GM18505 (cell line): ENCODE results near the gene ADIG.
"Not testable (repeated sequence)": the region's sequence is repeated elsewhere in the genome, so short reads cannot be mapped to it uniquely, and the experiment has no call there.

ENCODE experiments used
- ATAC-seq: cut with Tn5 transposase; IDR thresholded peaks from one replicate; pipeline ENCODE4 v1.9.1; 2021; ENCODE audit not compliant: unreplicated experiment
- POLR2A ChIP-seq: IDR thresholded peaks from 4 replicates; pipeline ENCODE4 v1.6.1; 2011; ENCODE audit warnings: borderline replicate concordance; ENCODE audit not compliant: insufficient read depth, insufficient read length; ENCODE audit errors: extremely low read depth

ADIG gene

GRCh38 chr20:38584099-38584763, 3.2 kb downstream of the ADIG start:
- no peak for ATAC-seq
- TF ChIP-seq POLR2A: no peak

- ATAC-seq: no peak
- TF ChIP-seq POLR2A: no peak
These were observed 4.6 kb downstream of the ADIG start for GRCh38 chr20:38585404-38586180.

GRCh38 chr20:38586181-38586525, 5.2 kb downstream of the ADIG start:
- no peak for ATAC-seq
- TF ChIP-seq POLR2A: no peak

GRCh38 chr20:38588303-38588702, 7.3 kb downstream of the ADIG start:
- no peak for ATAC-seq
- TF ChIP-seq POLR2A: no peak

- ATAC-seq: no peak
- TF ChIP-seq POLR2A: no peak
These were observed 8.4 kb downstream of the ADIG start for GRCh38 chr20:38589351-38589750.

- no peak for ATAC-seq
- TF ChIP-seq POLR2A: no peak
These were observed 9.1 kb downstream of the ADIG start for GRCh38 chr20:38589967-38590675.

DNA sequence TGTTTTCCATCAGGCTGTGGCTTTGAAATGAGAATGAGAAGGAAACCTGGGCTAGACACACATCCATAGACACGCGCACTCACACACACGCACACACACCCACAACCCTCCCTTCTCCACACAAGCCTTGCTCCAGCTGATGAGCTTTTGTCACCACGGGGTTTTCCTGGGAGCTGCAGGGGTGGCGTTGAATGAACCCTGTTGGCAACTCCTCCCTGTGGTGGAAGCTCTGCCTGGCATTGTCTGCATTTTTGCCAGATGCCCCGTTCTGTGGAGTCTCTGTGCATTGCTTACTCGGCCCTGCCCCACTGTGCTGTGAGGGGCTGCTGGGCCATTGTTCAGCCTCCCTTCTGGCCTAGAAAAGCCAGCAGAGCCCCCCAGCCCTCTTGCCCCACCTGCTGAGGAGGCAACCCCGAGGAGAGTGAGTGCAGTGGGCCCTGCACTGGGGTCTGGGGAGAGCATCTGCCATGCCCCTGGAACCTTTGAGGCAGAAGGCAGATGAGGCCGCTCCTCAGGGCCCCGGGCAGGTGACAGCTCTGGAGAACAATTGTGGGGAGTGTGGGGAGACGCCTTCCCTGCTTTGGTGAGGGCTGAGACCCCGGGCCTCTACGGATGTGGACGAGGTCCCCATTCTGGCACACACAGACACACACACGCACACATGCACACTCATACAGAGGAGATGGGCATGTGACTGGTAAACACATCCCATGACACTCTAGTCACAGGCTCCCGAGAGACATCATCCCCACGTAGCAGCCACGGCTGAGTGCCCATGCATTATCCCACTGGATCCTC, 9.9 kb downstream of the ADIG start:
- ATAC-seq: no peak
- TF ChIP-seq POLR2A: no peak

GRCh38 chr20:38591474-38592410, 10.7 kb downstream of the ADIG start:
- TF ChIP-seq POLR2A: no peak
- no peak for ATAC-seq

GRCh38 chr20:38592411-38592790, 11.4 kb downstream of the ADIG start:
- not testable (repeated sequence) for ATAC-seq

DNA sequence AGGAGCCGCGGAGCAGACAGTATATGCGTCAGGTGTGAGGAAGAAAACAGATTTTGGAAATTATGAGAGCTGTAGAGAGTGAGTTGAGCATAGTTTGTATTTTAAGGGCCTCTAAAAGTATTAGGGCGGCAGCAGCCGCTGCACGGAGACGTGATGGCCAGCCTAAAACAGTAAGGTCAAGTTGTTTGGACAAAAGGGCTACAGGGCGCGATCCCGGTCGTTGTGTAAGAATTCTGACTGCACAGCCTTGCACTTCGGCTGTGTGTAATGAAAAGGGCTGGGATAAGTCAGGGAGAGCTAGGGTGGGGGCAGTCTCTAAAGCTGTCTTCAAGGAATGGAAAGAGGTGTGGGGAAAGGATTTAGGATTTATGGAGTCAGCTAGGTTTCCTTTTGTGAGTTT, 13.3 kb downstream of the ADIG start:
- not testable (repeated sequence) for ATAC-seq

DNA sequence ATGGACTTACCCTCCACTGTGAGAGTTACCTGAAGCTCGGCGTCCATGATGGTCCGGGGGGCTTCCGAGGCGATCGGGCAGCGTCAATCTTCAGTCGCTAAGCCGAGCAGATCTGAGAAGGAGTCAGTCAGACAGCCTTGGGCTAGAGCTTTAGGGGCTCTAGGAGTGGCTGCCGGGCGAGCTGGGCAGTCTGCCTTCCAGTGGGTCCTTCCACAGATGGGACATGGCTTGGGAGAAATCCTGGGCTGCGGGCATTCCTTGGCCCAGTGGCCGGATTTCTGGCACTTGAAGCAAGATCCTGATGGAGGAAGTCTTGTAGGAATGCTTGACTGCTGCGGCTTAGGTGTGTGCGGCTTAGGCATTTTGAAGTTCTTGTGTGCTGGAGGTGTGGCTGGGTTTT, 14.9 kb downstream of the ADIG start:
- not testable (repeated sequence) for ATAC-seq

DNA sequence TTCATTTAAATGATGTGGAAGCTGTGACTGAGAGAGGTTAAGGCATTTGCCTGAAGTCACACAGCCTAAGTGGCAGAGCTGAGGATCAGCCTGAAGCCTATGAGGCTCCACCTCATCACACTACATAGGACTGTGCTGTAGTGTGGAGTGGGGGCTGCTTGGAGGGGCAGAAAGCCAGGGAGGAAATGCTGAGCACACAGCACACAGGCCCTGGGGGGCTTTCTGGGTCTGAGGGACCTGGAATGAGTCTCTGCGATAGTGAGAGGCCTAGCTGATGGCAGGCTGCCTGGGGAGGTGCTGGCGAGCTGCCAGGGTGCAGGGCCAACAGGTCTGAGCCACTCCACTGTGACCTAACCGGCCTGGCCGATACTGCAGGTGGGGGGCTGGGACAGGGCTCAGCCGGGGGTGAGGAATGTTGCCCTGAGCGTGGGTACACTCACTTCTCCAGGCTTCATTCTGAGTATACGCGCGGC, 18.4 kb downstream of the ADIG start:
- ATAC-seq: no peak
- TF ChIP-seq POLR2A: no peak
